Adrenal gland (tissue), 5 donors: ENCODE measurements around the gene TIMM44.

Source experiments
- POLR2A ChIP-seq, 2 donors: fragments of 450-650 bp; IDR thresholded peaks; one replicate each; pipeline ENCODE4 v1.6.1; 2017; ENCODE audit warnings: antibody characterized with exemption in 2 of 2, mild to moderate bottlenecking in 2 of 2, moderate library complexity in 1 of 2
- TF ChIP-seq, protein P1 (sequence below), 6 experiments: fragments of 450-650 bp in 4 of 6; fragments of 200-600 bp in 2 of 6; sonication (generic) in 1 of 6; IDR thresholded peaks; 1 replicate in 5 of 6; 2 replicates in 1 of 6; pipeline versions ENCODE4 v1.5.1 to v1.8.0; 2016 to 2021; ENCODE audit warnings: antibody characterized with exemption in 6 of 6, mild to moderate bottlenecking in 2 of 6, moderate library complexity in 1 of 6
- donor health status: DM: no; HTN: no; CAD: no.

DNA sequence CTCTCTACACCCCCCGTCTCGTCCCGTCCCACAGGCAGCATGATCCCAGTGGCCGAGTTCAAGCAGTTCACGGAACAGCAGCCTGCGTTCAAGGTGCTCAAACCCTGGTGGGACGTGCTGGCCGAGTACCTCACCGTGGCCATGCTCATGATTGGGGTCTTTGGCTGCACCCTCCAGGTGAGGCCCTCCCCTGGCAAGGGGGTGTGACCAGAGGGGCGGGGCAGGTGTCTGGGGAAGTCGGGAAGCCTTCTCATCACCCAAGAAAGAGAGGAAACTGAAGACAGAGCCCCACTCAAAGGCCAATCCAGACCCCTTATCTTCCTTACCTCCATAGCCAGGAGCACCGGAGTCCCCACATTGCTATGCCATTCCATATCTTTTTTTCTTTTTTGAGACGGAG lies 47.9 kb downstream of the TIMM44 start:
- TF ChIP-seq, protein P1, sequence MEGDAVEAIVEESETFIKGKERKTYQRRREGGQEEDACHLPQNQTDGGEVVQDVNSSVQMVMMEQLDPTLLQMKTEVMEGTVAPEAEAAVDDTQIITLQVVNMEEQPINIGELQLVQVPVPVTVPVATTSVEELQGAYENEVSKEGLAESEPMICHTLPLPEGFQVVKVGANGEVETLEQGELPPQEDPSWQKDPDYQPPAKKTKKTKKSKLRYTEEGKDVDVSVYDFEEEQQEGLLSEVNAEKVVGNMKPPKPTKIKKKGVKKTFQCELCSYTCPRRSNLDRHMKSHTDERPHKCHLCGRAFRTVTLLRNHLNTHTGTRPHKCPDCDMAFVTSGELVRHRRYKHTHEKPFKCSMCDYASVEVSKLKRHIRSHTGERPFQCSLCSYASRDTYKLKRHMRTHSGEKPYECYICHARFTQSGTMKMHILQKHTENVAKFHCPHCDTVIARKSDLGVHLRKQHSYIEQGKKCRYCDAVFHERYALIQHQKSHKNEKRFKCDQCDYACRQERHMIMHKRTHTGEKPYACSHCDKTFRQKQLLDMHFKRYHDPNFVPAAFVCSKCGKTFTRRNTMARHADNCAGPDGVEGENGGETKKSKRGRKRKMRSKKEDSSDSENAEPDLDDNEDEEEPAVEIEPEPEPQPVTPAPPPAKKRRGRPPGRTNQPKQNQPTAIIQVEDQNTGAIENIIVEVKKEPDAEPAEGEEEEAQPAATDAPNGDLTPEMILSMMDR (IDR thresholded peaks at IDR 0.05) = no peak
- no peak for TF ChIP-seq POLR2A (IDR thresholded peaks at IDR 0.05)
